GM12874 (cell line): ENCODE measurements around the gene AP2A2.

ENCODE experiments used
- CTCF ChIP-seq: IDR thresholded peaks from 2 replicates; pipeline ENCODE4 v1.5.1; 2011; ENCODE audit warnings: low read depth, mild to moderate bottlenecking, control low read depth, low read length, moderate library complexity; ENCODE audit not compliant: insufficient read depth

The AP2A2 gene

GRCh38 chr11:1002406-1002984, 76.8 kb downstream of the AP2A2 start:
- TF ChIP-seq CTCF, result no peak

- no peak for TF ChIP-seq CTCF
Measured at GRCh38 chr11:1003159-1003558, 77.5 kb downstream of the AP2A2 start.

GRCh38 chr11:1005928-1006327, 80.3 kb downstream of the AP2A2 start:
- no peak for TF ChIP-seq CTCF

- TF ChIP-seq CTCF, result no peak
Measured at GRCh38 chr11:1006762-1007161, 81.1 kb downstream of the AP2A2 start.

GRCh38 chr11:1007279-1007678, 81.6 kb downstream of the AP2A2 start:
- TF ChIP-seq CTCF, result no peak

- TF ChIP-seq CTCF, result no peak
Measured at GRCh38 chr11:1008001-1008802, 82.5 kb downstream of the AP2A2 start.

GRCh38 chr11:1008803-1009145, 83.1 kb downstream of the AP2A2 start:
- no peak for TF ChIP-seq CTCF
